HepG2 (cell line): Measurements from ENCODE around the gene BEAN1. TPM values are rescaled to one million over a fixed set of nuclear protein-coding genes. Genes with fewer than 3 reads are reported as not detected.

Experiments
- ARID3A ChIP-seq: IDR thresholded peaks from 2 replicates; pipeline ENCODE4 v1.6.1; 2012; ENCODE audit warnings: low read depth, low read length, improper control_type of control experiment
- GTF2F1 ChIP-seq: fragments of 150-350 bp; IDR thresholded peaks from 2 replicates; pipeline ENCODE4 v1.6.1; 2014; ENCODE audit warnings: low read length
- HMGXB3 ChIP-seq: sonication (generic); formaldehyde crosslinking; IDR thresholded peaks from 2 replicates; pipeline ENCODE4 v1.4.0; 2020; ENCODE audit warnings: missing genetic modification reagents, borderline replicate concordance
- HOXA7 ChIP-seq: sonication (generic); formaldehyde crosslinking; IDR thresholded peaks from 2 replicates; pipeline ENCODE4 v1.8.1; 2022; ENCODE audit warnings: mild to moderate bottlenecking, missing genetic modification reagents, moderate library complexity
- MXI1 ChIP-seq: IDR thresholded peaks from 3 replicates; pipeline ENCODE4 v1.6.1; 2012; ENCODE audit warnings: low read depth, low read length, inconsistent platforms, borderline replicate concordance
- NCOA1 ChIP-seq: sonication (generic); formaldehyde crosslinking; IDR thresholded peaks from 2 replicates; pipeline ENCODE4 v1.9.0; 2021; ENCODE audit warnings: missing genetic modification reagents
- PRDM15 ChIP-seq: sonication (generic); formaldehyde crosslinking; IDR thresholded peaks from 2 replicates; pipeline ENCODE4 v1.4.0; 2020; ENCODE audit warnings: missing genetic modification reagents
- RORA ChIP-seq: sonication (generic); formaldehyde crosslinking; IDR thresholded peaks from 2 replicates; pipeline ENCODE4 v1.5.0; 2020; ENCODE audit warnings: mild to moderate bottlenecking, missing genetic modification reagents, moderate library complexity
- TEAD2 ChIP-seq: sonication (generic); formaldehyde crosslinking; IDR thresholded peaks from 2 replicates; pipeline ENCODE4 v1.9.0; 2021; ENCODE audit warnings: missing genetic modification reagents
- TFAP4 ChIP-seq: sonication (generic); IDR thresholded peaks from 2 replicates; pipeline ENCODE4 v1.6.1; 2016; ENCODE audit warnings: low read depth, borderline replicate concordance
- ZBTB7B ChIP-seq: sonication (generic); formaldehyde crosslinking; IDR thresholded peaks from 2 replicates; pipeline ENCODE4 v1.4.0; 2020; ENCODE audit warnings: missing genetic modification reagents
- ZNF121 ChIP-seq: sonication (generic); formaldehyde crosslinking; IDR thresholded peaks from 2 replicates; pipeline ENCODE4 v1.5.0; 2020; ENCODE audit warnings: mild to moderate bottlenecking, missing genetic modification reagents
- ZNF136 ChIP-seq: sonication (generic); formaldehyde crosslinking; IDR thresholded peaks from 2 replicates; pipeline ENCODE4 v1.8.1; 2022; ENCODE audit warnings: low read depth, mild to moderate bottlenecking, moderate library complexity, missing genetic modification reagents
- ZNF224 ChIP-seq: sonication (generic); formaldehyde crosslinking; IDR thresholded peaks from 2 replicates; pipeline ENCODE4 v1.5.0; 2020; ENCODE audit warnings: mild to moderate bottlenecking, missing genetic modification reagents
- ZNF234 ChIP-seq: sonication (generic); formaldehyde crosslinking; conservative IDR thresholded peaks from 2 replicates; pipeline ENCODE4 v1.5.1; 2020; ENCODE audit warnings: mild to moderate bottlenecking, missing genetic modification reagents
- ZNF263 ChIP-seq: sonication (generic); formaldehyde crosslinking; IDR thresholded peaks from 2 replicates; pipeline ENCODE4 v1.4.0; 2020; ENCODE audit warnings: missing genetic modification reagents
- ZNF33A ChIP-seq: sonication (generic); formaldehyde crosslinking; IDR thresholded peaks from 2 replicates; pipeline ENCODE4 v1.5.1; 2020; ENCODE audit warnings: missing genetic modification reagents, mild to moderate bottlenecking, moderate library complexity, borderline replicate concordance
- ZNF496 ChIP-seq: sonication (generic); formaldehyde crosslinking; IDR thresholded peaks from 2 replicates; pipeline ENCODE4 v1.8.1; 2023; ENCODE audit warnings: mild to moderate bottlenecking, moderate library complexity, missing genetic modification reagents; ENCODE audit not compliant: insufficient replicate concordance
- ZNF558 ChIP-seq: sonication (generic); formaldehyde crosslinking; IDR thresholded peaks from 2 replicates; pipeline ENCODE4 v1.9.0; 2022; ENCODE audit warnings: mild to moderate bottlenecking, missing genetic modification reagents, borderline replicate concordance
- polyA plus RNA-seq, 8 experiments: library from polyadenylated mRNA; depleted of rRNA in 3 of 8; stranded (reverse) in 7 of 8; unstranded in 1 of 8; fragments of >200 nt; fragmentation: Illumina TruSeq in 4 of 8; extraction: Trizol in 4 of 8; gene quantifications; 2 replicates each; pipeline versions ENCODE4 v1.2.1 to v1.2.3, GENCODE V29; 2011 to 2016; ENCODE audit warnings: low read depth in 4 of 8, missing spikeins in 1 of 8, mixed read lengths in 1 of 8; ENCODE audit not compliant: insufficient read depth in 1 of 8
- total RNA-seq, 5 experiments: library from RNA; depleted of rRNA; stranded (reverse); fragments of >200 nt; fragmentation: Illumina TruSeq; extraction: Trizol; gene quantifications; 2 replicates each; pipeline ENCODE4 v1.2.3, GENCODE V29; 2016; ENCODE audit warnings: low read depth in 1 of 5

BEAN1 gene
- total and polyA plus RNA-seq, 2 of the 13 experiments (the other 11 are each of a cell fraction or from before 2014, with no cell fraction given): 0.53 to 1.4 TPM

- TF ChIP-seq HMGXB3 (no peak), ZNF33A (no peak), ZNF263 (peak; percentile 51), HOXA7 (no peak), ZBTB7B (peak; percentile 58; the same call in 1 of the 2 replicates), ZNF224 (no peak), PRDM15 (CRISPR knock-in tag) (no peak), TEAD2 (no peak), ZNF234 (no peak), ZNF136 (CRISPR knock-in tag) (peak; percentile 23; the same call in 1 of the 2 replicates), ZNF558 (CRISPR knock-in tag) (no peak), ARID3A (no peak), MXI1 (no peak), ZNF121 (peak; percentile 30; the same call in 1 of the 2 replicates), RORA (no peak), GTF2F1 (peak; percentile 57; the same call in 1 of the 2 replicates), TFAP4 (peak; percentile 1; the same call in 1 of the 2 replicates), NCOA1 (CRISPR knock-in tag) (peak; percentile 19; the same call in 1 of the 2 replicates), ZNF496 (no peak)
Measured at GRCh38 chr16:66406534-66407221, 20.4 kb upstream of the BEAN1 start (continued).
